Measurements from ENCODE around the gene B4GALT5.

B4GALT5 gene

GRCh38 chr20:49603209-49603627, 110.5 kb downstream of the B4GALT5 start:
- no peak for DNase-seq (ENCODE audit: low read depth in 2 of 2)

GRCh38 chr20:49602345-49603208, 111.1 kb downstream of the B4GALT5 start:
- DNase-seq (ENCODE audit: low read depth in 2 of 2) = no peak

GRCh38 chr20:49601153-49601924, 112.3 kb downstream of the B4GALT5 start:
- no peak for DNase-seq (ENCODE audit: low read depth in 2 of 2)

- no peak for DNase-seq (ENCODE audit: low read depth in 2 of 2)
Observed at GRCh38 chr20:49599746-49600113, 113.9 kb downstream of the B4GALT5 start.

GRCh38 chr20:49597825-49598395, 115.8 kb downstream of the B4GALT5 start:
- DNase-seq (ENCODE audit: low read depth in 2 of 2) = no peak

- DNase-seq (ENCODE audit: low read depth in 2 of 2) = peak; percentile 31 to 32
Observed at GRCh38 chr20:49595811-49596561, 117.7 kb downstream of the B4GALT5 start.

- DNase-seq (ENCODE audit: low read depth in 2 of 2) = no peak
Observed at GRCh38 chr20:49595346-49595745, 118.3 kb downstream of the B4GALT5 start.

- DNase-seq (ENCODE audit: low read depth in 2 of 2) = no peak
Observed at GRCh38 chr20:49594931-49595315, 118.8 kb downstream of the B4GALT5 start.

- peak; percentile 21 to 25 for DNase-seq (ENCODE audit: low read depth in 2 of 2)
Observed at GRCh38 chr20:49594143-49594930, 119.3 kb downstream of the B4GALT5 start.

- no peak for DNase-seq (ENCODE audit: low read depth in 2 of 2)
Observed at GRCh38 chr20:49593466-49594142, 120.1 kb downstream of the B4GALT5 start.

- no peak for DNase-seq (ENCODE audit: low read depth in 2 of 2)
Observed at GRCh38 chr20:49592120-49592519, 121.6 kb downstream of the B4GALT5 start.

- DNase-seq (ENCODE audit: low read depth in 2 of 2) = no peak
Observed at GRCh38 chr20:49591217-49591865, 122.3 kb downstream of the B4GALT5 start.

- no peak for DNase-seq (ENCODE audit: low read depth in 2 of 2)
Observed at GRCh38 chr20:49590163-49591017, 123.3 kb downstream of the B4GALT5 start.

- DNase-seq (ENCODE audit: low read depth in 2 of 2) = no peak
Observed at GRCh38 chr20:49589747-49590146, 123.9 kb downstream of the B4GALT5 start.

GRCh38 chr20:49587111-49587570, 126.5 kb downstream of the B4GALT5 start:
- no peak for DNase-seq (ENCODE audit: low read depth in 2 of 2)

- DNase-seq (ENCODE audit: low read depth in 2 of 2) = no peak
Observed at GRCh38 chr20:49585585-49586245, 128.0 kb downstream of the B4GALT5 start.

- no peak for DNase-seq (ENCODE audit: low read depth in 2 of 2)
Observed at GRCh38 chr20:49584418-49585382, 129.0 kb downstream of the B4GALT5 start.
